BJ (cell line): ENCODE results near the gene MORN2. TPM values are rescaled to one million over a fixed set of nuclear protein-coding genes. Genes with fewer than 3 reads are reported as not detected.

Experiments
- CTCF ChIA-PET: fragments of 350-600 bp; formaldehyde crosslinking; extraction: SDS; loops from one replicate; lab custom pipeline; 2021; ENCODE audit warnings: antibody characterized with exemption, inconsistent platforms; lab: Yijun Ruan, JAX
- POLR2A ChIA-PET: fragments of 300-600 bp; sonication (Branson Sonifier 250); formaldehyde crosslinking; extraction: SDS; loops from one replicate; lab custom pipeline; 2021; ENCODE audit warnings: antibody characterized with exemption; lab: Charles Lee
- DNase-seq: peaks from one replicate; pipeline ENCODE4 v3.0.0-alpha.2; 2011; ENCODE audit warnings: low read depth
- H3K27me3 ChIP-seq: 2 replicates; pipeline ENCODE4 v1.6.0; 2011; ENCODE audit warnings: low read length; ENCODE audit not compliant: control insufficient read depth, insufficient read depth
- H3K36me3 ChIP-seq: 2 replicates; pipeline ENCODE4 v1.5.1; 2011; ENCODE audit warnings: low read length; ENCODE audit not compliant: control insufficient read depth, insufficient read depth
- H3K4me3 ChIP-seq: 2 replicates; pipeline ENCODE4 v1.5.1; 2011; ENCODE audit warnings: low read depth, mild to moderate bottlenecking, control low read depth, low read length
- CTCF ChIP-seq: IDR thresholded peaks from 2 replicates; pipeline ENCODE4 v1.5.1; 2011; ENCODE audit warnings: low read depth, mild to moderate bottlenecking, control low read depth, inconsistent platforms, low read length, moderate library complexity; ENCODE audit not compliant: insufficient read depth
- polyA plus RNA-seq: library from polyadenylated mRNA; depleted of rRNA; stranded (reverse); fragments of >200 nt; gene quantifications from 2 replicates; pipeline ENCODE4 v1.2.3, GENCODE V29; 2011

MORN2 gene
- polyA plus RNA-seq, 1 experiment = 10.7 TPM

GRCh38 chr2:38889045-38889444 lies 13.3 kb downstream of the MORN2 start:
- ChIA-PET POLR2A (no interaction called here), CTCF (interaction anchor here (0.6 kb wide), 1 partner anchor 37 kb away, joined by 3 read pairs; no protein-coding TSS in a partner anchor)
- Histone ChIP-seq H3K27me3 (no peaks in the 10 kb centered on the region), H3K36me3 (no peaks in the 10 kb centered on the region), H3K4me3 (no peak overlapping the region)
- DNase-seq = no peak
- TF ChIP-seq CTCF = no peak

GRCh38 chr2:38889575-38889974 lies 13.8 kb downstream of the MORN2 start, which contains the start of gene ARHGEF33:
Gene ARHGEF33 (plus strand): TSS chr2:38889875. CDS start chr2:38919448, 29,573 bp downstream.
- no peak for TF ChIP-seq CTCF
- no peaks in the 10 kb centered on the region for H3K27me3 ChIP-seq
- DNase-seq = no peak
- ChIA-PET POLR2A (no interaction called here), CTCF (interaction anchor here (0.6 kb wide), 1 partner anchor 38 kb away, joined by 3 read pairs; no protein-coding TSS in a partner anchor)
- H3K36me3 ChIP-seq = no peaks in the 10 kb centered on the region
- H3K4me3 ChIP-seq = no peak within 1 kb of the TSS

- DNase-seq = no peak
- Histone ChIP-seq H3K27me3 (no peaks in the 10 kb centered on the region), H3K36me3 (no peaks in the 10 kb centered on the region), H3K4me3 (no peak overlapping the region)
- no peak for TF ChIP-seq CTCF
- POLR2A ChIA-PET = no interaction called here
- CTCF ChIA-PET = no interaction called here
These were observed 17.0 kb downstream of the MORN2 start for GRCh38 chr2:38892819-38893218.

- no peak for DNase-seq
- CTCF ChIA-PET = no interaction called here
- no peaks in the 10 kb centered on the region for H3K36me3 ChIP-seq
- no peak for TF ChIP-seq CTCF
- H3K27me3 ChIP-seq = no peaks in the 10 kb centered on the region
- POLR2A ChIA-PET = no interaction called here
- H3K4me3 ChIP-seq = no peak overlapping the region
These were observed 22.5 kb downstream of the MORN2 start for GRCh38 chr2:38898256-38898655.

GRCh38 chr2:38900726-38901125 lies 24.9 kb downstream of the MORN2 start:
- ChIA-PET CTCF (no interaction called here), POLR2A (no interaction called here)
- no peaks in the 10 kb centered on the region for H3K27me3 ChIP-seq
- H3K36me3 ChIP-seq = no peaks in the 10 kb centered on the region
- H3K4me3 ChIP-seq = no peak overlapping the region
- no peak for TF ChIP-seq CTCF
- DNase-seq = no peak
